Smooth muscle cell (in vitro differentiated cells): ENCODE measurements around the gene AQP12A. TPM values are rescaled to one million over a fixed set of nuclear protein-coding genes. Genes with fewer than 3 reads are reported as not detected.

Experiments
- DNase-seq: peaks from one replicate; lab custom pipeline; 2025; ENCODE audit not compliant: unreplicated experiment; lab: John Stamatoyannopoulos, UW
- H2AFZ ChIP-seq: fragments of 200-600 bp; sonication (generic); 2 replicates; pipeline ENCODE4 v1.6.0; 2016; ENCODE audit warnings: antibody characterized with exemption, low read depth, mild to moderate bottlenecking
- H3F3A ChIP-seq: fragments of 200-600 bp; sonication (generic); 2 replicates; pipeline ENCODE4 v1.6.0; 2017; ENCODE audit warnings: antibody characterized with exemption, low read depth
- H3K27ac ChIP-seq: fragments of 200-600 bp; sonication (generic); 2 replicates; pipeline ENCODE4 v1.5.1; 2016; ENCODE audit warnings: low read depth, mild to moderate bottlenecking
- H3K27me3 ChIP-seq: fragments of 200-600 bp; sonication (generic); 2 replicates; pipeline ENCODE4 v1.6.1; 2016; ENCODE audit warnings: low read depth, mild to moderate bottlenecking
- H3K36me3 ChIP-seq: fragments of 200-600 bp; sonication (generic); 2 replicates; pipeline ENCODE4 v1.5.1; 2016; ENCODE audit warnings: low read depth
- H3K4me1 ChIP-seq: fragments of 200-600 bp; sonication (generic); 2 replicates; pipeline ENCODE4 v1.5.1; 2016; ENCODE audit warnings: low read depth
- H3K4me2 ChIP-seq: fragments of 200-600 bp; sonication (generic); 2 replicates; pipeline ENCODE4 v1.6.0; 2016; ENCODE audit warnings: mild to moderate bottlenecking
- H3K4me3 ChIP-seq: fragments of 200-600 bp; sonication (generic); 2 replicates; pipeline ENCODE4 v1.5.1; 2016; ENCODE audit warnings: mild to moderate bottlenecking
- H3K79me2 ChIP-seq: fragments of 200-600 bp; sonication (generic); 2 replicates; pipeline ENCODE4 v1.6.0; 2016; ENCODE audit warnings: low read depth, mild to moderate bottlenecking
- H3K9ac ChIP-seq: fragments of 200-600 bp; sonication (generic); 2 replicates; pipeline ENCODE4 v1.6.0; 2016; ENCODE audit warnings: low read depth
- H3K9me3 ChIP-seq: fragments of 200-600 bp; sonication (generic); replicated peaks from 2 replicates; pipeline ENCODE4 v1.5.1; 2016; ENCODE audit warnings: low read depth
- H4K20me1 ChIP-seq: fragments of 200-600 bp; sonication (generic); 2 replicates; pipeline ENCODE4 v1.6.0; 2016; ENCODE audit warnings: low read depth
- CTCF ChIP-seq: fragments of 200-600 bp; sonication (generic); IDR thresholded peaks from 2 replicates; pipeline ENCODE4 v1.5.1; 2017; ENCODE audit warnings: borderline replicate concordance, mild to moderate bottlenecking, antibody characterized with exemption; ENCODE audit not compliant: insufficient read depth, poor library complexity, severe bottlenecking
- WGBS: methylation state at CpG from one replicate; pipeline ENCODE4 v1.1.7; 2016; ENCODE audit warnings: low lambda C conversion rate; 5-methylcytosine and 5-hydroxymethylcytosine counted together
- polyA plus RNA-seq: library from polyadenylated mRNA; unstranded; fragments of >200 nt; fragmentation: Nextera tagmentation; extraction: Ambion mirVana; gene quantifications from 2 replicates; pipeline ENCODE4 v1.2.1, GENCODE V29; 2016
- total RNA-seq: library from RNA; depleted of rRNA; stranded (reverse); fragments of >200 nt; gene quantifications from 2 replicates; pipeline ENCODE4 v1.2.3, GENCODE V29; 2014

The AQP12A gene
- total and polyA plus RNA-seq, 2 experiments from 2014 or later, result not detected

DNA sequence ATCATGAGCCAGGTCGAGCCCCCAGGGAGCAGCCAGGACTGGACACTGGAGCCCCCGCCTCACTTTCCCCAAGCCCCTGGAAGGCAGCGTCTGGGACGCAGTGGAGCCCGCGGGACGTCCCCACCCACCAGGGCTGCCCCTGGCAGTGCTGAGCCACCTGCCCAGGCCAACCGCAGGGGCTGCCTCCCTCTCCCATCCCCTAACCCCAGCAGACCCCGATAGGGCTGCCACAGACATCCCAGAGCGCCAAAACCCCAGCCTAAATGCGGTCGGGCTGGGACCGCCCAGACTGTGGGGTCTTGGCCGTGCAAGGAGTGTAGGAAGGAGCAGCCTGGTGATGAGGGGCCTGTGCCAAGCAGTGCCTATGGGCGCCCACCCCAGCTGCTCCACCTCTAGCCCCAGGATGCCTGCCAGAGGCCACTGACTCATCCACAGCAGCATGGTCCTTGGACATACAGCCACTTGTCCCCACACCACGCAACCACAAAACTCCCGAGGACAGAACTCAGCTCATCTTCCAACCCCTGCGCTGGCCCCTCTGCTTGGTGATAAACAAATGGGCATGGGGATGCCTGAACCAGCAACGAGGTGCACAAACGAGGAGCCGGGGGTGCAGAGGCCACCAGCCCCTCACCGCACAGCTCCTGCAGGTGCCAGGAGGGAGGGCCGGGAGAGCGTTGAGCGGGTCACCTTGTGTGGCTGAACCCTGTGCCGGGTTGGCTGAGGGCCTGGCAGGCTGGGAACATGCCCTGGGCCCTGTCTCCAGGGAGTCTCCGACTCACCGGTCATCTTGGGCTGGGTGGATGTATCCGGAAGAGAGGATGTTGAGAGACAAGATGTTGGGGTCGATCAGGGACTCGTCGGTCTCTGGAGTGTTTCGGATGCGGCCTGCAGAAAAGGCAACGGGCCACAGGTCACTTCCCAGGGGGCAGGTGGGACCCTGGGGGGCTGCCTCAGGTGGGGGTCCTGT is 44.9 kb downstream of the AQP12A start:
- no peaks in the 10 kb centered on the region for H3K79me2 ChIP-seq
- WGBS, result 90% methylated on average over 29 of the region's 35 CpGs
- no peaks in the 10 kb centered on the region for H3K4me1 ChIP-seq
- H3K36me3 ChIP-seq, result no peaks in the 10 kb centered on the region
- H3K27ac ChIP-seq, result no peak overlapping the region
- H3K4me3 ChIP-seq, result no peak overlapping the region
- no peaks in the 10 kb centered on the region for H4K20me1 ChIP-seq
- no peaks in the 10 kb centered on the region for H3F3A ChIP-seq
- DNase-seq, result no peak
- TF ChIP-seq CTCF, result no peak
- no peaks in the 10 kb centered on the region for H3K27me3 ChIP-seq
- no peaks in the 10 kb centered on the region for H3K9me3 ChIP-seq
- H3K4me2 ChIP-seq, result no peak overlapping the region
- H3K9ac ChIP-seq, result no peak overlapping the region
- no peak overlapping the region for H2AFZ ChIP-seq

- Histone ChIP-seq H3K27ac (no peak overlapping the region), H3F3A (no peaks in the 10 kb centered on the region), H3K9ac (no peak overlapping the region), H4K20me1 (no peaks in the 10 kb centered on the region), H3K79me2 (no peaks in the 10 kb centered on the region), H3K27me3 (no peaks in the 10 kb centered on the region), H3K4me1 (no peaks in the 10 kb centered on the region), H3K36me3 (no peaks in the 10 kb centered on the region), H2AFZ (no peak overlapping the region), H3K9me3 (no peaks in the 10 kb centered on the region), H3K4me2 (no peak overlapping the region), H3K4me3 (no peak overlapping the region)
- DNase-seq, result no peak
- 47% methylated on average over 5 of the region's 5 CpGs for WGBS
- no peak for TF ChIP-seq CTCF
Observed at GRCh38 chr2:240737512-240737911, 45.8 kb downstream of the AQP12A start.

DNA sequence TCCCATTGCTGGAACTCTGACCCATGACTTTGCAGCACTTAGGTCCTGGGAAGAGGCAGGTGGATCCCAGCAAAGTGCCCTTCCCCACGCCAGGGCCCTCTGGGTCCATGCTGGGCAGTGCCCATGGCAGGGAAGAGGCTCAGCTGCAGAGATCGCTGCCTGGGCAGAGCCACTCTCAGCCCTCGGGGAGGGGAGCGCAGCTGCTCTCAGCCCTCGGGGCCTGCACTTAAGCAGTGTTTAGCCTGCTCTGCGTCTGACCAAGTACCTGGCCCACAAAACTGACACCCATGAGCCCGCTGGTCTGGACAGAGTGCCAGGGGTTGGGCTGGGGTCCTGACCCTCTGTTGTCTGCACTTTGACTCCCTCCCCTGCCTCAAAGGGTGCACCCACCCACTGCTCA is 46.3 kb downstream of the AQP12A start:
- TF ChIP-seq CTCF, result no peak
- no peak for DNase-seq
- no peaks in the 10 kb centered on the region for H3K9me3 ChIP-seq
- no peaks in the 10 kb centered on the region for H3F3A ChIP-seq
- H3K27ac ChIP-seq, result no peak overlapping the region
- H3K27me3 ChIP-seq, result no peaks in the 10 kb centered on the region
- H2AFZ ChIP-seq, result no peak overlapping the region
- H3K9ac ChIP-seq, result no peak overlapping the region
- no peak overlapping the region for H3K4me2 ChIP-seq
- no peak overlapping the region for H3K4me3 ChIP-seq
- H3K4me1 ChIP-seq, result no peaks in the 10 kb centered on the region
- no peaks in the 10 kb centered on the region for H3K79me2 ChIP-seq
- 86% methylated on average over 7 of the region's 7 CpGs for WGBS
- H3K36me3 ChIP-seq, result no peaks in the 10 kb centered on the region
- H4K20me1 ChIP-seq, result no peaks in the 10 kb centered on the region
